GM18861 (cell line): ENCODE measurements around the gene SLC7A1.

Experiments
- ATAC-seq: cut with Tn5 transposase; IDR thresholded peaks from one replicate; pipeline ENCODE4 v1.9.1; 2021; ENCODE audit not compliant: unreplicated experiment

The SLC7A1 gene

GRCh38 chr13:29583073-29583785 is 12.3 kb downstream of the SLC7A1 start:
- ATAC-seq = no peak

- ATAC-seq = no peak
These were observed 13.3 kb downstream of the SLC7A1 start for GRCh38 chr13:29582171-29582570.

- ATAC-seq = no peak
These were observed 13.8 kb downstream of the SLC7A1 start for GRCh38 chr13:29581666-29582065.

DNA sequence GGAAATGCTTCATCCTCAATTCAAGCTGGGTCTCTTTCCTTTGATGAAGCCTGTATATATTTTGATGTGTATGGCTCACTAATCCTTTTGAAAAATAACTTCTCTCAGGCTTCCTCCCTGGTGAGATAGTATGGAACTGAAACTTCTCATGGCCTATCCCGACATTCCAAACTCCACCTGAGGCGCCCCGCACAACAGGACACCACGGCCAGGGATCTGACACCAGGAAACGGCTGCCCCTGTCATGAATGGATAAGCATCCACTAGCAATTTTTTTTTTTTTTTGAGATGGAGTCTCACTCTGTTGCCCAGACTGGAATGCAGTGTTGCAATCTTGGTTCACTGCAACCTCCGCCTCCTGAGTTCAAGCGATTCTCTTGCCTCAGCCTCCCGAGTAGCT is 16.4 kb downstream of the SLC7A1 start:
- ATAC-seq = no peak

GRCh38 chr13:29578300-29579085 is 17.0 kb downstream of the SLC7A1 start:
- ATAC-seq = no peak

- ATAC-seq = no peak
These were observed 18.1 kb downstream of the SLC7A1 start for GRCh38 chr13:29577136-29578051.

- ATAC-seq = no peak
These were observed 18.9 kb downstream of the SLC7A1 start for GRCh38 chr13:29576581-29576980.

- ATAC-seq = no peak
These were observed 20.4 kb downstream of the SLC7A1 start for GRCh38 chr13:29575098-29575497.

- no peak for ATAC-seq
These were observed 22.3 kb downstream of the SLC7A1 start for GRCh38 chr13:29573190-29573589.

DNA sequence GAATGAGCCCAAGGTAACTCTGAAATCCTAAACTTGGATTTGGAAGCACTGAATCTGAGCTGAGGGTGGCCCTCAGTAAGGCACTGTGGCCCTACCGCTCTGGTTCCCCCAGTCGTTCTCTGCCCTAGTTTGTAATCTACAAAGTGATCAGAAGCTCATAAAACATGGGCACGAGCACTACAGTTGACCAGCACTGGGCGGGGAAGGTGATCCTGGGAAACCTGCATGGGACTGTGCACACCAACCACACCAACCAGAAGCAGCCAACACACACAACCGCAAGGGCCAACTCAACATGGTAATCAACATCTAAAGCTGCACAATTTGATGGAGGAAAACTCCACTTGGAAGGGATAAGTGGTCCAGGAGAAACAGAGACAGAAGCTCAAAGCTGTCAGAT is 22.9 kb downstream of the SLC7A1 start:
- ATAC-seq = no peak

GRCh38 chr13:29571876-29572570 is 23.5 kb downstream of the SLC7A1 start:
- ATAC-seq = no peak

DNA sequence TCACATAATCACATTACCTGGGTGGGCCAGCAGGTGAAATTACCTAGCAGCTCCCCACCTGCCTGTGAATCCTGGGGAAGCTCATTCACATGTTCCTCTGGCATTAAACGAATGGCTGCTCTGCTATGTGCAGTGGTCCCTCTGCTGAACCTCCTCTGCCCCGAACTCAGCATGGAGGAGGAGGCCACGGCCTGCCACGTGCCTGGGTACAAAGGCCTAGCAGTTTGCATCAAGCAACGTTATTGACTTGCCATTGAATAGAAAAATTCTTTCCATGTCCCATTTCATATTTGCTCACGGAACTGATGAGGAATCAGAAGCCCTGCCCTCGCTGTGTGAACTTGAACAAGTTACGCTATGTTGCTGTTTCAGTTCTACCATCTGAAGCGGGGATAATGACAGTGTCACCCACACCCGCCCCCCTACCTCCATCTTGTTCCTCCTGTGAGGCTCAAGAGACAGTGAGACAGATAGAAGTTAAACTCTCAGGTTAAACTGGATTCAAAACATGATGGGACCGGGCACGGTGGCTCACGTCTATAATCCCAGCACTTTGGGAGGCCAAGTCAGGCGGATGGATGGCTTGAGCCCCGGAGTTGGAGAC is 25.3 kb downstream of the SLC7A1 start:
- no peak for ATAC-seq

- no peak for ATAC-seq
These were observed 26.0 kb downstream of the SLC7A1 start for GRCh38 chr13:29569253-29570050.

DNA sequence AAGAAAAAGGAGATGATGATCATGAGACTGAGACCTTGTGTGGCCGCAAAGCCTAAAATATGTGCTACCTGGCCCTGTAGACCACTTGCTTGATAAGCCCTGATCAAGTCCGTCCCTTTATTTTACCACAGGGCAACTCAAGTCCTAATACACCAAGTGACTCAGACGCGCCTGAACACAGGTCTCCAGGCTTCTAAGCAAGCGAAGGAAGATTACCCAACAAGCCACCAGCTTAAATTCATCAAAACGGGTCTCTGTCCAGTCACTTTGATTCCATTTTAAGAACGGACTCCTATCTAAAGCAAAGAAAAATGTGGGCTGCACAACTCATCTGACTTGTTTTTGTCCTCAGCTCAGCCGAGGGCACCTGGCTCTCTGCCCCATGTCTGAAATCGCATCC is 26.8 kb downstream of the SLC7A1 start:
- ATAC-seq = no peak

DNA sequence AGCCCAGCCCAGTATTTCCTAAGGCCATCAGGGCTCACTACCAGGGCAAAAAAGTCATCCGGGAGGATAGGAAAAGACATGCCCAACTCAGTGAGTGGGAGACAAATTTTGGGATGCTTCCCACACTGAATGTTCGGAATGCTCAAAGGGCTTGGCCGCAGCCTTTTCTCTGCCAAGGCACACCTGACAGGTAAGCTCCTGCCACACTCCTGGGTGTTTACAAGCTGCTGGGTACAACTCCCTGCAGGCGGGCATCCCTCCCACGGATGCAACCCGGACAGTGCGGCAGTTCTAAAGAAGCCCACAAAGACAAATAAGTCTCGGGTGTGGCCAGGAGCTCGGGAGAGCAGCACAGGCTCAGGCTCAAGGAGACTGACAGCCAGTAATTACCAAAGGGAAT is 28.1 kb downstream of the SLC7A1 start:
- no peak for ATAC-seq

GRCh38 chr13:29566206-29566605 is 29.3 kb downstream of the SLC7A1 start:
- ATAC-seq = no peak

DNA sequence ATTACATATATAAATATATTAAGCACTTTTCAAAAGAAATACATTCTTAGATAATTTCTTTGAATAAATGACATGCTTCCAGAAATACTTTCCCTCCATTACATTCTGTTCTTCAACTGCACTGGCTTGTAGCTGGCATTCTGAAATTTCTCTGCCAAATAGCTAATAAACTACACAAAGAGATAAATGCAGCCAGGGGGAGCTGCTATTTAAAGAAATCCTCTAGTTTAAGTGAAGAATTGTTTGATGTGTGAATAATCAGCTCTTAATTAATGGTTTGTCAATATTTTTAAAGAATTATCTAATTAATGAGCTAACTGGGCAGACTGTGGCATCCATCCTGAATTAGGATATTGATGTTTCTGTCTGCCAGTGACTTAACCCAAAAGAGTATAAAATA is 30.7 kb downstream of the SLC7A1 start:
- ATAC-seq = no peak

GRCh38 chr13:29564373-29564772 is 31.1 kb downstream of the SLC7A1 start:
- ATAC-seq = no peak

GRCh38 chr13:29563941-29564340 is 31.5 kb downstream of the SLC7A1 start:
- no peak for ATAC-seq
